GM23248 (cell line): ENCODE data around the gene TMPRSS11B. TPM values are rescaled to one million over a fixed set of nuclear protein-coding genes. Genes with fewer than 3 reads are reported as not detected.

ENCODE experiments used
- DNase-seq: peaks from one replicate; pipeline ENCODE4 v3.0.0-alpha.2; 2015
- H2AFZ ChIP-seq: fragments of 200-600 bp; sonication (generic); 2 replicates; pipeline ENCODE4 v1.6.1; 2016; ENCODE audit warnings: antibody characterized with exemption
- H3F3A ChIP-seq: fragments of 200-600 bp; sonication (generic); 2 replicates; pipeline ENCODE4 v1.6.1; 2016; ENCODE audit warnings: mild to moderate bottlenecking, antibody characterized with exemption, mixed run types; ENCODE audit not compliant: insufficient read depth
- H3K27ac ChIP-seq: fragments of 200-600 bp; sonication (generic); 2 replicates; pipeline ENCODE4 v1.5.1; 2016; ENCODE audit warnings: mild to moderate bottlenecking
- H3K27me3 ChIP-seq: fragments of 200-600 bp; sonication (generic); replicated peaks from 2 replicates; pipeline ENCODE4 v1.6.1; 2016; ENCODE audit warnings: mild to moderate bottlenecking; ENCODE audit not compliant: insufficient read depth
- H3K36me3 ChIP-seq: fragments of 200-600 bp; sonication (generic); 2 replicates; pipeline ENCODE4 v1.6.1; 2016; ENCODE audit warnings: low read depth, mild to moderate bottlenecking
- H3K4me1 ChIP-seq: fragments of 200-600 bp; sonication (generic); 2 replicates; pipeline ENCODE4 v1.6.1; 2016; ENCODE audit warnings: mild to moderate bottlenecking; ENCODE audit not compliant: insufficient read depth
- H3K4me2 ChIP-seq: fragments of 200-600 bp; sonication (generic); one replicate; pipeline ENCODE4 v1.6.1; 2016; ENCODE audit warnings: mild to moderate bottlenecking; ENCODE audit not compliant: unreplicated experiment
- H3K4me3 ChIP-seq: fragments of 200-600 bp; sonication (generic); 2 replicates; pipeline ENCODE4 v1.5.1; 2016; ENCODE audit warnings: mild to moderate bottlenecking
- H3K79me2 ChIP-seq: fragments of 200-600 bp; sonication (generic); 2 replicates; pipeline ENCODE4 v1.6.1; 2016; ENCODE audit warnings: mild to moderate bottlenecking; ENCODE audit not compliant: insufficient read depth
- H3K9ac ChIP-seq: fragments of 200-600 bp; sonication (generic); 2 replicates; pipeline ENCODE4 v1.6.1; 2016; ENCODE audit warnings: mild to moderate bottlenecking
- H3K9me2 ChIP-seq: fragments of 200-600 bp; sonication (generic); 2 replicates; pipeline ENCODE4 v1.6.1; 2016; ENCODE audit warnings: mixed run types, mild to moderate bottlenecking, moderate library complexity; ENCODE audit not compliant: insufficient read depth
- H3K9me3 ChIP-seq: fragments of 200-600 bp; sonication (generic); one replicate; pipeline ENCODE4 v1.6.1; 2017; ENCODE audit warnings: low read depth
- H4K20me1 ChIP-seq: fragments of 200-600 bp; sonication (generic); 2 replicates; pipeline ENCODE4 v1.6.0; 2016; ENCODE audit not compliant: insufficient read depth
- EZH2 ChIP-seq: fragments of 200-600 bp; sonication (generic); IDR thresholded peaks from 2 replicates; pipeline ENCODE4 v1.6.1; 2018; ENCODE audit warnings: antibody characterized with exemption, mild to moderate bottlenecking; ENCODE audit not compliant: insufficient read depth, poor library complexity, severe bottlenecking
- EZH2phosphoT487 ChIP-seq: fragments of 200-600 bp; sonication (generic); IDR thresholded peaks from 2 replicates; pipeline ENCODE4 v1.6.1; 2018; ENCODE audit warnings: antibody characterized with exemption, moderate library complexity, mild to moderate bottlenecking, low read depth; ENCODE audit not compliant: insufficient read depth
- WGBS, 2 experiments: methylation state at CpG; one replicate each; pipeline ENCODE4 v1.1.6; 2015 to 2017; ENCODE audit warnings: low lambda C conversion rate in 2 of 2, low coverage in 1 of 2; ENCODE audit errors: missing lambda C conversion rate in 2 of 2; 5-methylcytosine and 5-hydroxymethylcytosine counted together
- in situ Hi-C: fragments of 300-500 bp; cut with MboI; formaldehyde crosslinking; loops from 2 replicates; pipeline ENCODE4 v1.15.0; 2020
- polyA plus RNA-seq: library from polyadenylated mRNA; unstranded; fragments of >200 nt; fragmentation: Nextera tagmentation; extraction: Ambion mirVana; gene quantifications from 2 replicates; pipeline ENCODE4 v1.2.1, GENCODE V29; 2016
- total RNA-seq: library from RNA; depleted of rRNA; stranded (reverse); fragments of >200 nt; shearing (Covaris generic); gene quantifications from 2 replicates; pipeline ENCODE4 v1.2.3, GENCODE V29; 2014

Gene TMPRSS11B
- total and polyA plus RNA-seq, 2 experiments from 2014 or later = not detected

DNA sequence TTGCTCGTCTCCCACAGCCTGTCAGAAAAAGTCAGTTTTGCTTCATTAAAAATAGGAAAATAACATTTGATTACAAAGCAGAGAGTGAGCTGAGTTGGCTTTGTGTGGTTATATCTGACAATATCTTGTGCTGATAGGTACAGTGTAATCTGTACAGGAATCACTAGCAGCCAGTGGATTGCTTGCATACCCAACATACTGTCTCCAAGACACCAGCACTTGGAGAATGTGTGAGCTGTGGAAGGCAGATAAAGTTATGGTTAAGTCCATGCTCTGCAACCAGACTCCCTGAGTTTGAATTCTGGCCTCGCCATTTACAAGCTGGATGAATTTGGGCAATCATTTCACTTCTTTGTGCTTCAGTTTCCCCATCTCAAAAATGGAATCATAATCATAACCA is 58.3 kb downstream of the TMPRSS11B start:
- no peak overlapping the region for H2AFZ ChIP-seq

DNA sequence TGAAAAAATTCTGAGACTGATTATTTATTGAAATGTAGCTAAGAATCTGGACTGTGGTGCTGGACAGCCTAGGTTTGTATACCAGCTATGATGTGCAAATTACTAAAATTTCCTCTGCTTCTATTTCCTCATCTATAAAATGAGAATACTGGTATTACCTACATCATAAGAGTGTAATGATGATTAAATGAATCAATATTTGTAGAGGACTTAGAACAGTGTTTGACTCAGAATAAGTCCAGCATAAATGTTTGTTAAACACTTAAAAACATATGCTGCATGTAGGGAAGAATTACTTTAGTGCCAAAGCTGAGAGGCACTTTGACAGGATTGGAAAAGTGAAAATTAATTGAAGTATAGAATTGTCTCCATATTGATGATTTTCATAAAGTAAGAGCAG is 60.6 kb downstream of the TMPRSS11B start:
- peaks cover 12% of the 10 kb centered on the region for H3K4me1 ChIP-seq
- no peak overlapping the region for H3K4me3 ChIP-seq
- no peak overlapping the region for H3K4me2 ChIP-seq
- H3K9ac ChIP-seq = no peak overlapping the region
- no peak overlapping the region for H3K27ac ChIP-seq
- H3K27me3 ChIP-seq = peaks cover under 1% of the 10 kb centered on the region; the same call in 1 of the 2 replicates
- DNase-seq = no peak
- in situ Hi-C loops = no loop called here
- no peak overlapping the region for H2AFZ ChIP-seq
- no peaks in the 10 kb centered on the region for H4K20me1 ChIP-seq
- no peaks in the 10 kb centered on the region for H3K9me3 ChIP-seq
- no peaks in the 10 kb centered on the region for H3K36me3 ChIP-seq
- no peaks in the 10 kb centered on the region for H3K9me2 ChIP-seq
- H3F3A ChIP-seq = no peaks in the 10 kb centered on the region
- TF ChIP-seq EZH2phosphoT487 = no peak
- no peak for TF ChIP-seq EZH2
- no peaks in the 10 kb centered on the region for H3K79me2 ChIP-seq

More for the DNA sequence above, 58.3 kb downstream of the TMPRSS11B start:
- no peaks in the 10 kb centered on the region for H3K4me1 ChIP-seq
- H3K9me2 ChIP-seq = no peaks in the 10 kb centered on the region
- no peak overlapping the region for H3K4me3 ChIP-seq
- 18 to 25% methylated on average over 2 of the region's 2 CpGs for WGBS, 2 experiments
- H3K36me3 ChIP-seq = no peaks in the 10 kb centered on the region
- H3K4me2 ChIP-seq = no peak overlapping the region
- H3K27me3 ChIP-seq = peaks cover 13% of the 10 kb centered on the region
- H3K79me2 ChIP-seq = no peaks in the 10 kb centered on the region
- H4K20me1 ChIP-seq = no peaks in the 10 kb centered on the region
- H3F3A ChIP-seq = no peaks in the 10 kb centered on the region
- no peak for TF ChIP-seq EZH2
- no peak for TF ChIP-seq EZH2phosphoT487
- in situ Hi-C loops = no loop called here
- DNase-seq = no peak
- no peaks in the 10 kb centered on the region for H3K9me3 ChIP-seq
- no peak overlapping the region for H3K9ac ChIP-seq
- no peak overlapping the region for H3K27ac ChIP-seq

DNA sequence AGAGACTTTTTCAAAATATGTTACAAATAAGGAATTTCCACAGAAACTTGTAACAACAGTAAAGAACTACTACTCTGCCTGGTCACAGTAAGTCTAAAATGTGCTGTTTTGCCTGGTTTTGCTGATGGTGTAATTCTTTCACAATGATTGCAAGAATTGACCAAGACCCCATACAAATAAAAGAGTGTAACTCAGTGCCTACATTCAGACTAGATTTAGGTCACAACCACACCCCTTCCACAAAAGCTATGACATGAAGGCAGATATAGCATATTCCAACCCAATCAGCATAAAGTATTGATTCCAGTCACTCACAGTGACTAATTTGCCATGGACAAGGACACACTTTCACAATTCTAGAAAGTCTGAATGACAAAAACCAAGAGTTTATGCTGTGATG is 62.1 kb downstream of the TMPRSS11B start:
- H3K9ac ChIP-seq = no peak overlapping the region
- H3K9me2 ChIP-seq = no peaks in the 10 kb centered on the region
- H3K4me2 ChIP-seq = no peak overlapping the region
- H4K20me1 ChIP-seq = no peaks in the 10 kb centered on the region
- H3K4me1 ChIP-seq = peaks cover 12% of the 10 kb centered on the region
- H3F3A ChIP-seq = no peaks in the 10 kb centered on the region
- H3K36me3 ChIP-seq = no peaks in the 10 kb centered on the region
- in situ Hi-C loops = no loop called here
- TF ChIP-seq EZH2phosphoT487 (no peak), EZH2 (no peak)
- H3K27me3 ChIP-seq = no peaks in the 10 kb centered on the region; the same call in 1 of the 2 replicates
- H3K79me2 ChIP-seq = no peaks in the 10 kb centered on the region
- no peak overlapping the region for H2AFZ ChIP-seq
- H3K9me3 ChIP-seq = no peaks in the 10 kb centered on the region
- peak; percentile 1 for DNase-seq
- no peak overlapping the region for H3K27ac ChIP-seq
- H3K4me3 ChIP-seq = no peak overlapping the region

DNA sequence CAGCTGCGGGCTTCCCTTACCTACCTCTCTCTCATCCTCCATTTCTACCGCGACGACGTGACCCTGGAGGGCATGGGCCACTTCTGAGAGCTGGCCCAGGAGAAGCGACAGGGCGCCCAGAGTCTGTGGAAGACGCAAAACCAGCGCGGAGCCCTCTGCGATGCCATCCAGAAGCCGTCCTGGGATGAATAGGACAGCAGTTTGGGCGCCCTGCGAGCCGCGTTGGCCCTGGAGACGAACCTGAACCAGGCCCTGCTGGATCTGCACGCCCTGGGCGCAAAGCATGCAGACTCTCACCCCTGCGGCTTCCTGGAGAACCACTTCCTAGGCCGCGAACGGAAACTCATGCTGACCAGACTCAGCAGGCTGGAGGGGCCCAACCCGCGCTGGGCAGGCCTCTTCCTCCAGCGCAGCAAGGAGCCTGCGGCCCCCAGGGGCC is 63.1 kb downstream of the TMPRSS11B start:
- in situ Hi-C loops = no loop called here
- 91 to 92% methylated on average over 26 of the region's 27 CpGs for WGBS, 2 experiments

More for the DNA sequence above, 63.1 kb downstream of the TMPRSS11B start:
- no peak overlapping the region for H3K9ac ChIP-seq
- H3K9me2 ChIP-seq = no peaks in the 10 kb centered on the region
- no peaks in the 10 kb centered on the region for H3F3A ChIP-seq
- no peaks in the 10 kb centered on the region; the same call in 1 of the 2 replicates for H3K27me3 ChIP-seq
- TF ChIP-seq EZH2phosphoT487 (no peak), EZH2 (no peak)
- H2AFZ ChIP-seq = no peak overlapping the region
- H3K79me2 ChIP-seq = no peaks in the 10 kb centered on the region
- H3K27ac ChIP-seq = no peak overlapping the region
- no peak overlapping the region for H3K4me2 ChIP-seq
- H3K9me3 ChIP-seq = no peaks in the 10 kb centered on the region
- no peak for DNase-seq
- no peak overlapping the region for H3K4me3 ChIP-seq
- H4K20me1 ChIP-seq = no peaks in the 10 kb centered on the region
- no peaks in the 10 kb centered on the region for H3K36me3 ChIP-seq
- peaks cover 12% of the 10 kb centered on the region for H3K4me1 ChIP-seq
